Skeletal muscle satellite cell (primary cell): Measurements from ENCODE around the gene CSTB. TPM values are rescaled to one million over a fixed set of nuclear protein-coding genes. Genes with fewer than 3 reads are reported as not detected.

ENCODE experiments used
- H3K27me3 ChIP-seq: 2 replicates; pipeline ENCODE4 v1.7.0; 2013; ENCODE audit warnings: low read length; ENCODE audit not compliant: control insufficient read depth, insufficient read depth
- H3K36me3 ChIP-seq: 2 replicates; pipeline ENCODE4 v1.7.0; 2013; ENCODE audit warnings: mild to moderate bottlenecking, control low read depth, low read length; ENCODE audit not compliant: insufficient read depth
- H3K4me1 ChIP-seq: 2 replicates; pipeline ENCODE4 v1.7.0; 2013; ENCODE audit warnings: low read length; ENCODE audit not compliant: control insufficient read depth, insufficient read depth
- H3K4me2 ChIP-seq: 2 replicates; pipeline ENCODE4 v1.7.0; 2013; ENCODE audit warnings: mild to moderate bottlenecking, low read length
- H3K4me3 ChIP-seq: 2 replicates; pipeline ENCODE4 v1.7.0; 2013; ENCODE audit warnings: low read length
- H3K9ac ChIP-seq: 2 replicates; pipeline ENCODE4 v1.7.0; 2013; ENCODE audit warnings: mild to moderate bottlenecking, low read depth, low read length, moderate library complexity
- H3K9me3 ChIP-seq: replicated peaks from 2 replicates; pipeline ENCODE4 v1.7.0; 2013; ENCODE audit warnings: mild to moderate bottlenecking, control low read depth, low read length
- small RNA-seq: library from RNA; depleted of rRNA; stranded (forward); fragments of <200 nt; gene quantifications from one replicate; pipeline ENCODE3, GENCODE V24; 2012

CSTB gene

DNA sequence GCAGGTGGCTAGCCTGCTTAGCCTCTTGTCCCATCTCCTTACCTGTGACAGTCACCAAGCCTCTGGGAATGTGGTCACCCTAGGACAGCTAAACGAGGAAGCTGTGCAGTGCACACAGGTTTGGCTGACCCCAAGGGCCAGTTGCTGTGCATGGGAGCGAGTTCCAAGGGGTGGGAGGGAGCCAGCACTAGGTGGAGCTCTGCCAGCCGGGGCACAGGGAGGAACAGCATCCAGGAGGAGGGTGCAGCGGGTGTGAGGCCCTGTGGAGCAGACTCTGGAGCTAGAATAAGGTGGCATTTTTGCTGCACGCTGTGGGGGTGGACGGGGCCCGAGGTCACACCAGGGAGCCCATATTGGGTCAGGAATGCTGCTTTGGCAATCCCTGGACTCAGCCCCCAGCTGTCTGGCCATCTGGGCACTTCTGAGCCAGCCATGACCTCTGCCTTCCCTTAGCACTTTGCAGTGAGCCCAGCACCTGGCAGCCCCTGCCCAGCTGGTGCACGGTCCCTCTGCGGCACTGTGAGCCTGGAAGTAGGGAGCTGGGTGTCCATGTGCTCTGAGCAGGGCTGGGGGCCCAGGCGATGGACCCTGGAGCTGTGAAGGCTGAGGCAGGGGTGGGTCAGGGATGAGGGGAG lies 48.5 kb downstream of the CSTB start:
- H3K4me3 ChIP-seq = peak overlapping the region; percentile 53
- peak overlapping the region; percentile 57 for H3K9ac ChIP-seq

DNA sequence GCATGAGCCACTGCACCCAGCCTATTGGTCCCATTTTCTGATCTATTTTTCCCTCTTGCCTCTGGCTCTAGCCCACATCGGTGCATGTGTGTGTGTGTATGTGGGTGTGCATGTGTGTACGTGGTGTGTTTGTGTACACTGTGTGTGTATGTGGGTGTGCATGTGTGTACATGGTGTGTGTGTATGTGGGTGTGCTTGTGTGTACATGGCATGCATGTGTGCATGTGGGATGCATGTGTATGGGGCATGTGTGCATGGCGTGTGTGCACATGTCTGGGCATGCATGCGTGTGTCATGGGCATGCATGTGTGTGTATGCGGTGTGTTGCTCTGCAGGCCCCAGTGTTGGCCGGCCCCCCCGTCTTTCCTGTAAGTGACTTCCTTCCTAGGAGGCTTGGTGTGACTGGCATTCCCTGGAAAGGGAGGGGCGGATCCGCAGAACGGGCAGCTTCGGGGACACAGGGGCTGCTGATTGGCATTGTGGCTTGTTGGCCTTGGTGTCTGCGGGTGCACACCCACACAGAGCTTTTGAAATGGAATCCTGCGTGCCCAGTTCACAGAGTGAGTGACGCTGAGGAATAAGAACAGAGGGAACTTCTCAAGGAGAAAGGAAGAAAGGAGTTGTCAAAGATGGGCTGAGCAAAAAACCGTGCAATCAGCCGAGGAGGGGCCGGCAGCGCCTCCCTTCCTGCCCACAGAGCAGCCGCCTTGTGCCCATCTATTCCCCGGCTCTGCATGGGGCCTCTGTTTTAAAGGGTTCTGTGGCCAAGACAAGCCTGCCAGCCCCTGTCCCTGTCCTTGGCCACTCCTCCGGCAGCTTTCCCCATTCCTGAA lies 49.2 kb downstream of the CSTB start:
- Histone ChIP-seq H3K9me3 (no peaks in the 10 kb centered on the region), H3K36me3 (peaks cover 11% of the 10 kb centered on the region), H3K4me2 (peak overlapping the region; percentile 79), H3K4me3 (peak overlapping the region; percentile 53), H3K4me1 (peaks cover 51% of the 10 kb centered on the region), H3K27me3 (no peaks in the 10 kb centered on the region), H3K9ac (peak overlapping the region; percentile 57)

More for the DNA sequence above, 48.5 kb downstream of the CSTB start:
- peaks cover 54% of the 10 kb centered on the region for H3K4me1 ChIP-seq
- H3K4me2 ChIP-seq = peak overlapping the region; percentile 79
- H3K36me3 ChIP-seq = peaks cover 11% of the 10 kb centered on the region
- no peaks in the 10 kb centered on the region for H3K27me3 ChIP-seq
- no peaks in the 10 kb centered on the region for H3K9me3 ChIP-seq

Small RNAs within 50 kb of the gene (small RNA-seq; reads per million reads assigned to genes)
- gene AP001052.1 = not detected
